ENCODE measurements around the gene BLOC1S6.

Gene BLOC1S6

DNA sequence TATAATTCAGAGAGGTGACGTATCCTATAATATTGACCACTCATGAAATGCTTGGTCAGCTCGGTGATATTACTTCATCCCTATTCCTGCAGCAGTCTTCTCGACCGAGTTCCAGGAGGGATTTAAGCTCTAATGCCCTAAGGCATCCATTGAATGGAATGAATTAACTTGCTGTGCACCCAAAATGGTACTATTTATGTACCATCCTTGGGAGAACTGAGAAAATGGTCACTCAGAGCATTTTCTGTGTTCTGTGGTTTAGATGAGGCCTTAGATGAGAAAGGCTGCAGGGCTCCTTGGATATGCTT is 638 bp downstream of the BLOC1S6 start:
- no peak for FAIRE-seq
- DNase-seq (ENCODE audit: insufficient read length, low spot score), result no peak

DNA sequence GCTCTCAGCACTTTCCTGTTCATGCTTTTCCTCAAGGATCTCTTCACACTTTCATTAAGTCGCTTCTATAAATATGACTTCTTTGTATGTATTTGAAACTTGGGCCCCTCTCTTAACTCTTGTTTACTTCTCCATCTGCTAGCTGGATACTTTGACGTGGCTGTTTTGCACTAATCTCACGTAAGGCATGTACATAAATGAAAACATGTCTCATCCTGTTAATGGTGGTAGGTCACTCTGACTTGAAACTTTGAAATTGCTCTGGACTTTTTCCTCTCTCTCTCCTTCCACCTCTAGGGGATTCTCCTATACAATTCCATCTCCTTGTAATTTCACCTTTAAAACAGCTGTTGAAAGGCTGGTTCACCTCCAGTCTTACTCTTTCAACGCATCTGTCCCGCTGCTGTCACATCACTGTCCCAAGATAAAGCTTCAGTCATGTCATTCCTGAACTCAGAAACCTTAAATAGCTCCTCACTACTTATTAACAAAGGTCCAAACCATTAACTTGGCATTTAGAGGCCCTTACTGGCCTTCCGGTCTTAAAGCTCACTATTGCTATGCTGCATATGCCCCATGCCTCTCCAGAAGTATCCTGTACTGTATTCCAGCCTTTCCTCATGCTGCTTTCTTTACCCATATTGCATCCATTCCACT is 1.2 kb downstream of the BLOC1S6 start:
- DNase-seq (ENCODE audit: insufficient read length, low spot score), result no peak
- FAIRE-seq, result no peak

DNA sequence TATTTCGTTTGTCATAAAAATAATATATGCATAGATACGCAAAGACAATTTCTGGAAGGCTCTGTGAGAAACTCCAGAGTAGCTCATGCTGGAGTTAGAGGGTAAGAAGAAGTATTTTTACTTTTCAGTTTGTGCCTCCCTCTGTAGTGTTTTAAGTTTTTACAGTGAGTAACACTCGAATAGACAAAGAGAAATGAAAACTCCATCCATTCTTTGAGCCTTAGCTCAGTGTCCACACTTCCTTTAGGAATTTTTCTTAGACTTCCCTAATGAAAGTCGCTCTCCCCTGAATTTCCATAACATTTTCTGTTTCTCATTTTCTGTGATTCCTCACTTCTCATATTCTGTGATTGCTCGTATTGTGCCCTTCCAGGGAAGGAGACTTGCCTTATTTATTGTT is 2.1 kb downstream of the BLOC1S6 start:
- FAIRE-seq (peak; percentile 55), DNase-seq (ENCODE audit: insufficient read length, low spot score) (no peak)

DNA sequence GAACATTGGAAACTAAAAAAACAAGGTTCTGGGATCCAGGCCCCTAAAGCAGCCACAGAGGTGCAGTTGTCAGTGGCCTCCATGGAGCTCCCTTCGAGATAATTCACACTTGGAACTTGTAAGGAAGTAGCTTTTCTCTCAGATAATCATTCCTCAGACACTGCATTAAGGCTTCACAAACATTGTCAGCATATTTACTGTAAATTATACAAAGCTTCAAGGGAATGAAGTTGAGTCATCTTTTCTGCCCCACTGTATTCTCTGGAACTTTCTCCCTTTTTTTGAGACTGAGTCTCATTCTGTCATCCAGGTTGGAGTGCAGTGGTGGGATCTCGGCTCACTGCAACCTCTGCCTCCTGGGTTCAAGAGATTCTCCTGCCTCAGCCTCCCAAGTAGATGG is 7.1 kb downstream of the BLOC1S6 start:
- FAIRE-seq (no peak), DNase-seq (ENCODE audit: insufficient read length, low spot score) (no peak)

DNA sequence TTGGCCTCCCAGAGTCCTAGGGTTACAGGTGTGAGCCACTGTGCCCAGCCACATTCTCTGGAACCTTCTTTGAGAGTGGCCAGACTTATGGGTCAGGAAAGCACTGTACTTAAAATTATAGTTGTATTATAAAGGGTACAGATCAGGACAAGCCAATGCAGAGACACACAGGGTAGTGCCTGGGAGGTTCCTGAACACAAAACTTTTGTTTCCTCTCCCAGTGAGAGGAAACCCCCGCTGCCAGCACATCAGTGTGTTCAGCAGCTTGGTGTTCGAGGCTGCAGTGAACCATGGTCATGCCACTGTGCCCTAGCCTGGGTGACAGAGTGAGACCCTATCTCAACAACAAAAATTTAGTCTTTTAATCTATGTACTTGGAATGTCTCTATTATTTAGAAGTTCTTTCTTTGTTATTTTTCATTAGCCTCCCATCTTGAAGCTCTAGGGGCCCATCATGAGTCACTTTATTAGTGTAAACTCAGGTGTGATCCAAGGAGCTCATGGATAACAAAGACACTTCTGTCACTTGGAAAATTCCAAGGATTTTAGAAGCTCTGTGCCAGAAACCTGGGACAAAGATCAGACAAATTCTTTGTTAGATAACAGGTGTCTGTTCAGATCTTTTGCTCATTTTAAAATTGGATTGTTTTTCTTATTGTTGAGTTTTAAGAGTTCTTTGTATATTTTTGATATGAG is 7.8 kb downstream of the BLOC1S6 start:
- no peak for DNase-seq (ENCODE audit: insufficient read length, low spot score)
- FAIRE-seq, result no peak

DNA sequence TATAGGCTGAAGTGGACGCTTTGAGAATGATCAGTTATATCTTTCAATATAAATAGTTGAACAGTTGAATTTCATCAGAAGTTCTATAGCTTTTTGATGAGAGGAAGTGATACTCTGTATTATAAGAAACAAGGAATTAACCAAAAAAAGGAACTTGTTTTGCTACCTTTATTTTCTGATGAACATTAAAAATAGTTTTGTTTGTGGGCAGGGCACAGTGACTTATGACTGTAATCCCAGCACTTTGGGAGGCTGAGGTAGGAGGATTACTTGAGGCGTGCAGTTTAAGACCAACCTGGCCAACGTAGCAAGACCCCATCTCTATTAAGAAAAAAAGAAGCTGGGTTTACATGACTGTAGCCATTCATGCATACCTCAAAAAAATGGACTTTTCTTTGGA is 16.7 kb downstream of the BLOC1S6 start:
- DNase-seq (ENCODE audit: insufficient read length, low spot score) (no peak), FAIRE-seq (peak; percentile 42)

DNA sequence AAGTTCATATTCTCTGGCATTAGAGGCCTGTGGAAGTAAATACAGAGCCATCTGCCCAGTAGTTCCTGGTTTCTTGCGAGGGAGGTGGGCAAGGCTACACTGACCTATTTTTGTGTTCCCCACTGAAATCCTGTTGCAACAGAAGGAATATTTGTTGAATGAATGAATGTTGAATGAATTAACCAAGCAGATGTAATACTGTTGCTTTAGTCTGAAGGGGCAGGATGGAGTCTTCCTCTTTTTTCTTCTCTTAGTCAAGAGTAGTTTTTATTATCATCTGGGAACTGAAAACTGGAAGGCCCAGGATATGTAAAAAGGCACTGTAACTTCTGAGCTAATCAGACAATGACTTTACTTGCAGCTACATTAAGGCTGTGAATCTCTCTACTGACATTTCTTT is 17.1 kb downstream of the BLOC1S6 start:
- DNase-seq (ENCODE audit: insufficient read length, low spot score), result no peak
- no peak for FAIRE-seq

DNA sequence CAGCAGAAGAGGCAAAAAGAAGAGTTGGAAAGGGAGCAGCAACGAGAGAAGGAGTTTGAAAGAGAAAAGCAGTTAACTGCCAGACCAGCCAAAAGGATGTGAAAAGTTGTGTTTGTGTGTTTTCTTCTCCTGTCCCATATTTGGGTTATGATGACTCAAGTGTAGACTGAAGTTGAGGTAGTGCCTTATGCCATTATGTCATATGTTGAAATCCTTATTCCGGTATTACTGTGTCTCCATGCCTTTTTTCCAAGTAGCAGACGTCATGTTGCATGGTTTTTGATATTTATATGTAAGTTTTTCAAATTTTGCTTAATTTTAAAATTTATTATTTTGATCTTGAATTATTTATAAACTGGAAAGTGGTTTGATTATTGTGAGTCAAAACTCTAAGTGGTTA is 19.2 kb downstream of the BLOC1S6 start:
- DNase-seq (ENCODE audit: insufficient read length, low spot score) (no peak), FAIRE-seq (no peak)

DNA sequence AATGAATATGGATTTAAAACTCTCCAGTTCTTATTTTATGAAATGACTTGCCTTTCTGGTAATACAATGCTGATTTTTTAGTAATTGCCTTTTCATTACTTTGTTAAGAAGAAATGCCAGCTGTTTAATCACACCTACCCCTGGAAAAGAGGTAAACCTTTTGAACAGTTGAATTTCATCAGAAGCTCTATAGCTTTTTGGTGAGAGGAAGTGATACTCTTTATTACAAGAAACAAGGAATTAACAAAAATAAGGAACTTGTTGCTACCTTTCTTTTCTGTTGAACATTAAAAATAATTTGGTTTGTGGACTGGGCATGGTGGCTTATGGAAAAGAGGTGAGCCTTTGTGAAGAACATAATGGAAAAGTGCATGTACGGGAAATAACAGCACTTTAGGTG is 19.7 kb downstream of the BLOC1S6 start:
- DNase-seq (ENCODE audit: insufficient read length, low spot score) (no peak), FAIRE-seq (no peak)

DNA sequence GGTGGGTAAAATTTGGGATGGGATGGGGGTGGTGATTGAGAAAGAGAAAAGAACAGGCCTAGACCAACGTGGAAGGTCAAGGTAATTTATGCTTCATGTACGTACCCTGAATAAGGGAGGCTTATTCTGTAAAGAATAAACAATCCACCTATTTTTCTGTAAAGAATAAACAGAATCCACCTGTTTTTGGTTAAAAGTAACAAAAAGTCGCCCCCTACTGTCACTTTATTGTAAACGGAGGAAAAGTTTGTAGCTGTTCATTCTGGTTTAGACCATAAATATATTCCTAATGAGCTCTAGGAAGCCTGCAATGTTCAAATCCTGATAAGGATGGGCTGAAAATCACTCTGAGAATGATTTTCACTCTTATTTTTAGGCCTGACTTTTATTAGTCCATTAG is 24.1 kb downstream of the BLOC1S6 start:
- FAIRE-seq, result no peak
- DNase-seq (ENCODE audit: insufficient read length, low spot score), result no peak

DNA sequence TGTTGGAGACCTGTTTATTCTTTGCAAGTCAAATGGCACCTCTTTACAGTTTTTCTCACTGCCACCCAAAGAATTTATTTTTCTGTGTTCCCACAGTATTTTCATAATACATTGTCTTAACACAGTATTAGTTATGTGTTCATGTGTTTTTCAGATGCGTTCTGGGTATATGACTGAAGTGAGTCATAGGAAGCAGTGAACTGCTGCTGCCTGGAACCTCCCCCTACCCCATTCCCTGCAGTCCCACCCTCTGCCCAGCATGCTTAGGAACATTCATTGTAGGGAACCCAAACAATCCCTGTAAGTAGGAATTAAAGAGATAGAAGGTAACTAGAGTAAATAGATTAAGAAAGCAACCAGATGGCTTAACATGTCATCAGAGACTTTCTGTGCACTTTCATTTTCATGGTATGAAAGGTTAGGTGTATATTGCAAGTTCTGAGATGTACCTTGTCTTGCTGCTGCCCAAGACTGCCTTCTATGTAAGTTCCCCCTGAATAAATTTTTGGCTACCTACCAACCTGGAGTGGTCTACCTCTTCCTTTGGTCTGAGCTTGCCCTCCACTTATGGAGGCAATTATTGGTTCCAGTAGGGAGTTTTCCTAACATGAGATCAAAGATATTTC is 25.7 kb downstream of the BLOC1S6 start:
- DNase-seq (ENCODE audit: insufficient read length, low spot score), result no peak
- FAIRE-seq, result peak; percentile 64

DNA sequence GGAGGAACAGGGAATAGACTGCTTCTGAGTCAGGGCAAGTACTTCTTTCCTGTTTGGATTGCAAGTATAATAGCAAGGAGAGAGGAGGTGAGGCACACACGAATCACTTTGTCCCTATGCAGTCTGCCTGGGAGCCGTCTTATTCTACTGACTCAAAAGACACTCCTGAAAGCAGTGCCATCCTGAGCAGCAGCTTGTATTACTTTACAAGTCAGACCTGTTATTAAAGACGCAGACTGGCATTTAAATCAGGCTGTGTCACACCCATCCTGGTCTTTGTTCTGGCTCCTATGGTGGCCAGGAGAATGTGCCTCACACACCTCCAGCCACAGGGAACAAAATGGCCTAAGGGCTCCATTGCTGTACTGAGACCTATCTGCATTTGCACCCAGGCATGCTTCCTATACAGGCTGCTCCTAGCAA is 29.7 kb downstream of the BLOC1S6 start:
- no peak for DNase-seq (ENCODE audit: insufficient read length, low spot score)

DNA sequence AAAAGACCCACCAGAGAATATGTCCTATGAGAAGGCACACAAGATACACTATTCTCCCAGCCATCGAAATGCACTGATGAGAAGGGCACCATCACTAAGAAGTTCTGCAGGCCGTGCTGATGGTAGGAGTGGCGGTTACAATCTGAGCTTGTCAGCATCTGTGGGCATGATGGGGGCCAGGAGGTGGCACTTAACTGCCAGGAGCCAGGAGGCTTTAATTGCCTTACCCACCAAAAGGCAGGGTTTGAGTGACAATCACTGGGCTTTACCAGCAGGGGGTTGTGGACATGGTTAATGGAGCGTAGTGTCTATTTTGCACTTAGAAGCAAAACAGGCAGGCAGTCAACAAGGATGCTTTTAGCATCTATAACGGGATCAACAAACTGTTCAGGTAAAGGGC is 31.6 kb downstream of the BLOC1S6 start:
- DNase-seq (ENCODE audit: insufficient read length, low spot score) (no peak), FAIRE-seq (peak; percentile 67)

More for the DNA sequence above, 29.7 kb downstream of the BLOC1S6 start:
- no peak for FAIRE-seq

DNA sequence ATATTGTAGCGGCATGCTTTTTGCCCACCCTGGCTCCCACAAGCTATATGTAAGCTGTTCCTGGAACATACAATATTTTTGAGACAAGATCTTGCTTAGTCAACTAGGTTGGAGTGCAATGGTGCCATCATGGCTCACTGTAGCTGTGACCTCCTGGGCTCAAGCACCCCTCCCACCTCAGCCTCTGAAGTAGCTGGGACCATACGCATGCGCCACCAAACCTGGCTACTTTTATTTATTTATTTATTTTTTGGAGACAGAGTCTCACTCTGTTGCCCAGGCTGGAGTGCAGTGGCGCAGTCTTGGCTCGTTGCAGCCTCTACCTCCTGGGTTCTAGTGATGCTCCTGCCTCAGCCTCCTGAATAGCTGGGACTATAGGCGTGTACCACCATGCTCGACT is 41.0 kb downstream of the BLOC1S6 start:
- FAIRE-seq (no peak), DNase-seq (ENCODE audit: insufficient read length, low spot score) (no peak)

DNA sequence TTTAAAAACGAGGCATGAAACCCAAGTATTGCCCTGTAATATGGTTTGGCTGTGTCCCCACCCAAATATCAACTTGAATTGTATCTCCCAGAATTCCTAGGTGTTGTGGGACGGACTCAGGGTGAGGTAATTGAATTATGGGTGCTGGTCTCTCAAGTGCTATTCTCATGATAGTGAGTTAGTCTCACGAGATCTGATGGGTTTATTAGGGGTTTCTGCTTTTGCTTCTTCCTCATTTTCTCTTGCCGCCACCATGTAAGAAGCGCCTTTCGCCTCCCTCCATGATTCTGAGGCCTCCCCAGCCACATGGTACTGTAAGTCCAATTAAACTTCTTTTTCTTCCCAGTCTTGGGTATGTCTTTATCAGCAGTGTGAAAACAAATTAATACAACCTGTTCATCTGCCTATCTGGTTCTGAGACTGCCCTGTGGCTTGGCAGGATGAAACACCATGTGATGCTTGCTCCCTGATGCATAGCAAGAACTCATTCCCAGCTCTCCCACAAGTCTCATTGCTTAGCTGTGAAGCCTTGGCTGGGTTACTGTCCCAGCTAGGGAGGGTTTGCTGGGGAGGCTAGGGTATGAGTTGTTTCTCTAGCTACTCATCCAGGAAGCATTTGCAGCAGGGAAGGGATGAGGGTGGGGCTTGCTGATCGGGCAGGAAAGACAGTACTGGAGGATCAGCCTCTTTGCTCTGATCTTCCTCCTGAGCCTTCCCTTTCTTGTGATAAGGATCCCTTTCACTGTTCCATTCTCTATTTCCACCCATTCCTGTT is 43.9 kb downstream of the BLOC1S6 start:
- DNase-seq (ENCODE audit: insufficient read length, low spot score) (no peak), FAIRE-seq (peak; percentile 49)

DNA sequence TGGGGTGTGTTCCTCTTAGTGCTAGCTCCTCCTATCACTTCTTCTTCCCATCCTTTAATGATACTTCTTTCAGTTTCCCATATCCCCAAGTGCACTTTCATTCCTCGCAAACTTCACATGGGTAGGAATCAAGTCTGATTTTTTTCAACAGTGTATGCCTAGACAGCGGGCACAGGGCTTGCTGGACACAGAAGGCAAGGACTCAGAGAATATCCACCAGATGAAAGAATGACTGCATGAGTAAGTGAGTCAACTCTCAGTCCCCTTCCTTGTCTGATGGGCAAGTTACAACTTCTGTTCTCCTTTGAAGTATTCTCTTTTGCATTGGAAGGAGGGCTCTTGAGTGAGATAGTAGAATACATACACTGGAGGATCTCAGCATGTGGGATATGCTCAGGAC is 44.6 kb downstream of the BLOC1S6 start:
- FAIRE-seq, result no peak
- DNase-seq (ENCODE audit: insufficient read length, low spot score), result no peak

DNA sequence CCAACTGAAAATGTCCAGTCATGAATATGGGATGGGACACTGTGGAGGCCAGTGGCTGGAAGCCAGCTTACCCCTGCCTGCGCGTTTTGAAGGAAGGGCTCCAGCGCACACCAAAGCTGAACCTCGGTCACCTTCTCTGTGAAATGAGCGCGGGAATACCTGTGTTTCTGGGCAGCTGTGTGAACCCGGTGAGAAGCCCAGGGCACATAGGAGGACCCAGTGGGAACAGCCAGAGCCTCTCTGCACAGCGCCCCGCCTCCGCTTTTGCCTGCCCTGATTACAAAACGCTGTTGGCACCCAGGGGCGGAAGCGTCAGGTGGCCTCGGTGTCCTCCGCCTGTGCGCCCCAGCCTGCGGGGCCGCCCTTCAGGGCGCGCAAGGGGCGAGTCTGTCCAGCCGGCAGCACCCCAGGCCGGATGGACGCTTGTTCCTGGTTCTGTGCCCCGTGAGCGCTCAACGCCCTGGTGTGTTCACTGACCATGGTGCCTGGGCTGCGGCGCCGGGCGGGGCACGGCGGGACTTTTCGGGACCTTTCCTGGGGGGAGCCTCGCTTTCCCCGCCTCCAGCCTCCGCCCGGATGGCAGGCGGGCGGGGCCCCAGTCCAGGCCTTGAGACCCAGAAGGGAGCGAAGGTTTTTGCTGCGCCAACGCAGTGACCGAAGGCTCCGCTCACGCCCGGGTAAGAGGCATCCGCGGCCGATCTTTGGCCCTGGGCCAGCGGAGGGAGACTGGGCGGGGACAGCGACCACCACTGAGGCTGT is 47.4 kb downstream of the BLOC1S6 start, which contains the start of gene SQOR:
TSS of gene SQOR (plus strand) at position 598 of the 759 bp plus-strand sequence. CDS start 23,895 bp downstream, outside the sequence.
- FAIRE-seq (peak; percentile 23), DNase-seq (ENCODE audit: insufficient read length, low spot score) (peak; percentile 47)

DNA sequence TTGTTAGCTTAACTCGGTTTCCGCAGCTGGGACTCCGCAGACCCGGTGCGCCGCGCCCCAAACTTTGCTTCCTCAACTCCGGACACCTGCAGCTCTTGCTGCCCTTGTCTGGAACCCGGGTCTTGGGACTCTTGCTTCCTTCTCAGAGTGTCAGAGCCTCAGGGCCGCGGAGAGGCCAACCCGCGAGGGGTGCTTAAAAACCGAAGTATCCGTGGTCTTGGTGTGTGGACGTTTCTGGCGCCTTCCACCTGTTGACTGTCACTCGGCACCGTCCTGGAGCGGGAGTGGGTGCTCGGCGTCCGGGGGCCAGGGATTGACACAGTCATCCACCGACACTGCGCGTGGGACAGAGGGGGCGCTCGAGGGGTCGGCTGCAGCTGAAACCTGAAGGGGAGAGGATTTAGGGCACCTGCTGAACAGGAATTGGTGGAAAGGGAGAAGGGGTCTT is 48.0 kb downstream of the BLOC1S6 start:
- FAIRE-seq, result peak; percentile 91

DNA sequence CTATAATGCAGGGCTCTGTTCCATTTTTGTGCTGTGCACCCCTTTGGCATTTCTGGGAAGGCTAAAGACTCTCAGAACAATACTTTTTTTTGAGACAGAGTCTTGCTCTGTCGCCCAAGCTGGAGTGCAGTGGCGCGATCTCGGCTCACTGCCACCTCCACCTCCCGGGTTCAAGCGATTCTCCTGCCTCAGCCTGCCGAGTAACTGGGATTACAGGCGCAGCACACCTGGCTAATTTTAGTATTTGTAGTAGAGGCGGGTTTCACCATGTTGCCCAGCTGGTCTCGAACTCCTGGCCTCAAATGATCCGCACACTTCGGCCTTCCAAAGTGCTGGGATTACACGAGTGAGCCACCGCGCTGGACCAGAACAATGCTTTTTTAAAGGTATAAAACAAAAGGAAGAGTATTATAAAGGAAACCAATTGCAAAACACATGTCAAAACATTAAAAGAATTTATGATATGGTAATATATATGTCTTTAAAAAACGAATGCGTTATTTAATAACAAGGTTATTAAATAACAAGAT is 48.6 kb downstream of the BLOC1S6 start:
- DNase-seq (ENCODE audit: insufficient read length, low spot score), result no peak

More for the DNA sequence above, 48.0 kb downstream of the BLOC1S6 start:
- no peak for DNase-seq (ENCODE audit: insufficient read length, low spot score)

DNA sequence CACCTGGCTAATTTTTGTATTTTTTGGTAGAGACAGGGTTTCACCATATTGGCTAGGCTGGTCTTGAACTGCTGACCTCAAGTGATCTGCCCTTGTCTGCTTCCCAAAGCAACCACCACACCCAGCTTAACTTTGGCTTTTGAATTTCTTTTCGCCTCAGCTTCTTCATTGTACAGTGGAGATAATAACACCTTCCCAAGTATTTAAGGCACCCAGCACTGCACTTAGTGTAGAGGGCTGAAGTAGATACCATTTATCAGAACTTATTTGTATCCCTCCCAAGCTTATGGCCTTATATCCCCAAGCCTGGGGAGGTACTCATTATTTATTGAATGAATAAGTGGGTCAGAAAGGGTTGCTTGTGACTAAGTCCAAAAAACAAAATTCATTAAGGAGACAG is 50.0 kb downstream of the BLOC1S6 start:
- FAIRE-seq (no peak), DNase-seq (ENCODE audit: insufficient read length, low spot score) (no peak)

More for the DNA sequence above, 48.6 kb downstream of the BLOC1S6 start:
- FAIRE-seq, result no peak
